OCI-LY1 (cell line): ENCODE data around the gene GCC1.

Source experiments
- CTCF ChIP-seq: fragments of 200-600 bp; sonication (generic), shearing (Covaris generic); IDR thresholded peaks from 2 replicates; pipeline ENCODE4 v1.5.1; 2017; ENCODE audit warnings: mild to moderate bottlenecking, antibody characterized with exemption, low read length, moderate library complexity, mixed read lengths
- EZH2 ChIP-seq: fragments of 200-600 bp; sonication (generic), shearing (Covaris generic); IDR thresholded peaks from 2 replicates; pipeline ENCODE4 v1.8.0; 2017; ENCODE audit warnings: borderline replicate concordance, mixed run types, mild to moderate bottlenecking, antibody characterized with exemption, low read length, moderate library complexity, mixed read lengths

- TF ChIP-seq CTCF: no peak
- TF ChIP-seq EZH2: no peak
Measured at GRCh38 chr7:127612263-127612662, 26.9 kb upstream of the GCC1 start.
